Iris pigment epithelial cell (primary cell): Measurements from ENCODE around the gene SARS2.
"Not testable (repeated sequence)": the region's sequence is repeated elsewhere in the genome, so short reads cannot be mapped to it uniquely, and the experiment has no call there.

Experiments used
- DNase-seq: peaks from one replicate; pipeline ENCODE4 v3.0.0-alpha.2; 2011; ENCODE audit warnings: low read depth

SARS2 gene

DNA sequence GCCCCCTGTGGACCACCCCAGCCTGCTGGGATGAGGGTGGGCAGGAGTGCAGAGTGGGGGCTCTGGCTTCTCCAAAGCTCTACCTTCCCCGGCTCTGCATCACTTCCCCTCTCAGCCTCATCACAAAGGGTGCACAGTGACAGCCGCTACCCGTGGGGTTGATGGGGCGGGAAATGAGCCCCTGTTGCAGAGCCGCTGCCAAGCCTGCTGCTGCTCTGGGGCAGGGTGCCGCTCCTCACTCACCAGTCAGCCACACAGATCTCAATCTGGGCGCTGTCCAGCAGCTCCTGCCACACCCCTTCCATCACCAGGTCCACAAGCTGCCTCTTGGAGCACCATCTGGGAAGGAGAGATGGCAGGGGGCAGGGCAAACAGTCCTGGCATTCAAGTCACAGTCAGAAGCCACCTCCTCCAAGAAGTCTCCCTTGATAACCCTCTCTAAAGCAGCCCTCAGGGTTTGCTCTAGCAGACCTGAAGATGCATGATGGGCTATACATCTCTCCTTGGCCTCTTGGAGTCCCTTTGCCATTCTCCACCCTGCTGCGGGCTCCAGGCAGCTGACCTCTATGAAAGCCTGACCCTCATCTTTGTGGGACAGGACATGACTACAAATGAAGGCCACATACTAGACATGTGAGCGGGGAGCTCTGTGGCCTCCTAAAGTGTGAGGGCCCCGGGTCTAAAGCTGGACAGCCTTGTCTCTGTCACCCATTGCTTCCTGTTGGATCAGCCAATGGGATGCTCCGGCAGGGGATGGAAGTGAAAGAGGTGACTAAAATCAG, 15.9 kb upstream of the SARS2 start:
- no peak for DNase-seq

GRCh38 chr19:38945562-38946228, 15.1 kb upstream of the SARS2 start:
- DNase-seq = no peak

GRCh38 chr19:38944981-38945506, 14.5 kb upstream of the SARS2 start:
- DNase-seq = no peak

DNA sequence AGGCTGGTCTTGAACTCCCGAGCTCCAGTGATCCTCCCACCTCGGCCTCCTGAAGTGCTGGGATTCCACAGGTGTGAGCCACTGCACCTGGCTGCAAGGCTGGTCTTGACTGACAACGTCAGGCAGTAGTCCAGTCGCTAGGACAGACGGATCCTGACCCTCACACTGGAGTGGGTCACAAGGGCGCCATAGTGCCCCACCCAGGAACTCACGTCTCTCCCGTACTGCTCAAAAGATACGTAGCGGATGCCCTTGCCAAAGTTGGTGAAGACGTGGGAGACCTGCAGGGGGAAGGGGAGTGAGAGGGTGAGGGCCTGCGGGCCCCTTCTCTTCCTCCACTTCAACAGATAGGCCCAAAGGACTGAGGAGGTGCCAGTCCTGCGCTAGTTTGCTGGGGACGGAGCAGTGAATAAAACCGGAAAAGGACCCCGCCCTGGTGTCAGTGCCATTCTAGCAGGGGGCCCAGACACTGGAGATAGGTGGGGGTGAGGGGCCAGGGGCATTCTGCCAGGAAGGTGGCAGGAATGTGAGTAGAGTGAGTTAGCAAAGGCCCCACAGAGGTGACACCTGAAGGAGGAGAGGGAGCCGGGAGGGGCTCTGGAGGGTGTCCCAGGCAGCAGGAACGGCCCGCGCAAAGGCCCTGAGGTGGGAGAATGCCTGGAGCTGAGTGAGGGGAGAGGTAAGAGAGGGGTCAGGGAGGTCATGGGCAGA, 12.1 kb upstream of the SARS2 start:
- no peak for DNase-seq

- DNase-seq = no peak
Measured at GRCh38 chr19:38941979-38942378, 11.4 kb upstream of the SARS2 start.

GRCh38 chr19:38941466-38941865, 10.9 kb upstream of the SARS2 start:
- not testable (repeated sequence) for DNase-seq

DNA sequence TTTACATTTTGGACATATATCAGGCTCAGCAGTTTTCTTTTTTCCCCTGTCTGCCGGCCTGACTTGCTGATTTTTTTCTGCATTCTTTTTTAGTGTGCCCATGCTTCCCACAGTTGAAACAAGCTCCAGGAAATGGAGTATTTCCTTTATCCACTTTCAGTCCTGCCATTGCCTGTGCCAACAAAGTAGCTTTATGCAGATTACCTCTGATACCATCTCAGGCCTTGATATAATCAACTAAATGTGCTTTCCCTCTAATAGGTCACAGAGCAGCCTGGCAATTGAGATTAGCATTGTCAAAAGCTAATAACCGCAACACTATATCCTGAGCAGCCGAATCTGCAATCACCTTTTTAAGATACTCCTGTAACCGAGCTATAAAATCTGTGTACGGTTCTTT, 9.4 kb upstream of the SARS2 start:
- DNase-seq = no peak

GRCh38 chr19:38933544-38933943, 3.0 kb upstream of the SARS2 start:
- DNase-seq = no peak

DNA sequence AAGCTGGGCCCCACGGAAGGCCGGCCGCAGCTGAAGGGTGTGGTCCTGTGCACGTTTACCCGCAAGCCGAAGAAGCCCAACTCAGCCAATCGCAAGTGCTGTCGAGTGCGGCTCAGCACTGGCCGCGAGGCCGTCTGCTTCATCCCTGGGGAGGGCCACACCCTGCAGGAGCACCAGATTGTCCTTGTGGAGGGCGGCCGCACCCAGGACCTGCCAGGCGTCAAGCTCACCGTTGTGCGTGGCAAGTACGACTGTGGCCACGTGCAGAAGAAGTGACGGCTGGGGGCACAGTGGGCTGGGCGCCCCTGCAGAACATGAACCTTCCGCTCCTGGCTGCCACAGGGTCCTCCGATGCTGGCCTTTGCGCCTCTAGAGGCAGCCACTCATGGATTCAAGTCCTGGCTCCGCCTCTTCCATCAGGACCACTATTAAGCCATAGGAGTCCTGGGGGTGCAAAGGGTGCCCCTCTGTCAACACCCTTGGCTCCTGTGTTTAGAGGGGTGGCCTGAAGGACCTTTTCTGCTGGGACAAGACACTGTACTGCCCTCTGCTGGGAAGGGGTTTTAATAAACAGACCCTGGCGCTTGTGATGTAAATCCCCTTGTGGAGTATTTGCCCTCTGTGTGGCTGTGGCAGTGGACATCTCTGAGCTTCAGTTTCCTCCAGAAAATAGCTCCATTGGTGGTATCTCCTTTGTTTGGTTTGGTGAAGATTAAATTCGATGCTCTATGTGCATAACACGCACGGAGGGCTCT, 2.0 kb upstream of the SARS2 start:
- peak; percentile 53 for DNase-seq

GRCh38 chr19:38931521-38931793, 894 bp upstream of the SARS2 start:
- no peak for DNase-seq

DNA sequence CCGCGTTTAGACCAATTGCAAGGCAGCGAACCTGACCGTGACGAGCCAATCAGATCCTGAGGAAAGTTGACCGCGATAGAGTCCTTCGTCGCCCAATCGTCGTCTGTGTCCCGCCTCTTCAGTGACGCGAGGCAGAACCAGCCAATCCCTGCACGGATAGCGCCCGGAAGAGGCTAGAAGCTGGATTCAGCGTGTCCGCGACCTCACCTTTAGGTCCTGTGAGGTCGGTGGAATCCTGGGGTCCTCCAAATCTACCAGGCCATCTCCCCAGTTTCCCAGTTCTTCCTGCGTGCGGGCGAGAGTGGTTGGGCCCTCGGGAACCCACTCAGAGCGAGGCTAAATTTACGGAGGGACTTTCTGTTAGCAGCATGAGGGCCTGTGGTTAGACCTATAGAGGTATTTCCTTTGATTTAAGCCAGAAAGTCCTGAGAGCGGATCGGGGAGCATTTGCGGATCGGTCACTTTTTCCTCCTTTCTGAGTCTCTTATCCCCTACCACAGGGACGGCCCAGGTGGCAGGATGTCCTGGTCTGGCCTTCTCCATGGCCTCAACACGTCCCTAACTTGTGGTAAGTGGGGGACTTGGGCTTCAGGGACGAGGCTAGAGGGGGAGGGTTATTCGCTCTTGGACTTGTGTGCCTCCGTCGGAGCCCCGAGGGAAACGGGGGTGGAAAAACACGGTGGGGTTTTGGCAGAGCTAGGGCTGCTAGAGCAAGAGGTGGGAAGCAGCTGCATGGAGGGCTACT, 385 bp upstream of the SARS2 start, which contains the start of gene MRPS12:
Gene MRPS12, plus strand, starts transcription at position 169 of the 745 bp plus-strand sequence. Its CDS starts 351 bp downstream, at position 520.
- peak; percentile 99 for DNase-seq

DNA sequence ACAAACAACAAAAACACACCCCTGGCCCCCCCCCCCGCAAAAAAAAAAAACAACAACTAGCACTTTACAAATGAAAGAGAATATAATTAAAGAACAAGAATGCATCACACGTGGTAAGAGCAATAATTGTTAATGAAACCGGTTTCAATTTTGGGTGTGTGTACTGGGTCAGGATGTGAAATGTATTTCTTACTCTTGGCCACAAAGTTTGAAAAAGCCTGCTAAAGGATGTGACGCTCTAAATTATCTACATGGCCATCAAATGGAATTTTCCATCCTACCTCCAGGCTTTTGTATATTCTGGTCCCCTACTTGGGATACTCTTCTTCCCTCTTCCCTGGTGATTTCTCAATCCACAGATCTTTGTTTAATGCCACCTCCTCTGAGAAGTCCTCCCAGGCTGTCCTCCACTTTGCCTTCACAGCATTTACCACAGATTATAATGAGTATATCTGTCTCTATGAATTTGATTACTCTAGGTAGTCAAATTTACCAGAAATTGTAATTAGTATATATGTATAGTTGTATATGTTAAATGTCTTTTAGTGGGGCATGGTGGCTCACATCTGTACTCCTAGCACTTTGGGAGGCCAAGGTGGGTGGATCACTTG, 2.1 kb downstream of the SARS2 start:
- DNase-seq = no peak

DNA sequence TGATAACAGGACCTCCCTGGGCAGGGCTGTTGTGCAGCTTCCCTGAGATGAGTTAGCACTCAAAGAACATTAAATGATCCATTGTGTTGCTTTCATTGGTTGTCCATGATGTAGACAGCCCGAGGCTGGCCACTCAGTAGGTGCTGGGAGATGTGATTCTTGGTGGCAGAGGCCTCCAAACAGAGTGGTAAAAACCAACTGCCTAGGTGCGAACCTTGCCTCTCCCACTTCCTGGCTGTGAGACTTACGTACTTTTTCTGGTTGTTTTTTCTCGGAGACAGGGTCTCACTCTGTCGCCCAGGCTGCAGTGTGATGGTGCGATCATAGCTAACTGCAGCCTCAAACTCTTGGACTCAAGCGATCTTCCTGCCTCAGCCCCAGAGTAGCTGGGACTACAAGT, 6.2 kb downstream of the SARS2 start:
- no peak for DNase-seq

DNA sequence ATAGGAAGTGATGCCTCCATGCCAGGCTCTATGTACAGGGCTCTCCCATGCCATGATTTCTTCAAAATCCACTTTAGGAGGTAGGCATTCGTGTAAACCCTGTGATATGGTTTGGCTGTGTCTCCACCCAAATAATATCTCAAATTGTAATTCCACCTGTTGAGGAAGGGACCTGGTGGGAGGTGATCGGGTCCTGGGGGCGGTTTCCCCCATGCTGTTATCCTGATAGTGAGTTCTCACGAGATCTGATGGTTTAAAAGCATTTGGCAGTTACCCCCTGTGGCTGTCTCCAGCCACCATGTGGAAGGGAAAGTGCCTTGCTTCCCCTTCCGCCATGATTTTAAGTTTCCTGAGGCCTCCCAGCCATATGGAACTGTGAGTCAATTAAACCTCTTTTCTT, 8.1 kb downstream of the SARS2 start:
- no peak for DNase-seq

- DNase-seq = no peak
Measured at GRCh38 chr19:38921420-38922274, 8.9 kb downstream of the SARS2 start.

DNA sequence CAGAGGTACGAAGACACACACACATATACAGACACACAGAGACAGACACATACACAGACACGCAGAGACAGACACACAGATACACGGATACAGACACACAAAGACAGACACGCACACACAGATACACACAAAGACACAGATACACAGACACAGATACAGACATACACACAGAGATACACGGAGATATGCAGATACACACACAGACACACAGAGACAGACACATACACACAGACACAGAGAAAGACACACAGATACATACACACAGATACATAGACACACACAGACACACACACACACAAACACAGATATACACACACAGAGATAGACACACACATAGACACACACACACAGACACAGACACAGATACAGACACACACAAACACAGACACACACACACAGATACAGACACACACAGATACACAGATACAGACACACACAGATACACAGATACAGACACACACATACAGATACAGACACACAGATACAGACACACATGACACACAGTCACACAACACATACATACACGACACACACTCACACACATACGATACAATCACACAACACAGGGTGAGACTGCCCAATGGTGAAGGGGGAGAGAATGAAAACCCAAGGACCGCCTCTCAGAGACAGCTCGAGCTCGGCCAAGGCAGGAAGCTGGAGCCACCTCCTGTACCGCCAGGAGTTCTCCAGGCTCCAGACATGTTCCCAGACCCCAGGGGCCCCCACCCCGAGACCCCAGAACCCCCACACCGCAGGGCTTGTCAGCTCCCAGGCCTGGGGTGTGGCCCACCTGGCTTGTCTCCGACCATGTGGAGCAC, 9.8 kb downstream of the SARS2 start:
- no peak for DNase-seq

- no peak for DNase-seq
Measured at GRCh38 chr19:38919837-38920601, 10.5 kb downstream of the SARS2 start.

DNA sequence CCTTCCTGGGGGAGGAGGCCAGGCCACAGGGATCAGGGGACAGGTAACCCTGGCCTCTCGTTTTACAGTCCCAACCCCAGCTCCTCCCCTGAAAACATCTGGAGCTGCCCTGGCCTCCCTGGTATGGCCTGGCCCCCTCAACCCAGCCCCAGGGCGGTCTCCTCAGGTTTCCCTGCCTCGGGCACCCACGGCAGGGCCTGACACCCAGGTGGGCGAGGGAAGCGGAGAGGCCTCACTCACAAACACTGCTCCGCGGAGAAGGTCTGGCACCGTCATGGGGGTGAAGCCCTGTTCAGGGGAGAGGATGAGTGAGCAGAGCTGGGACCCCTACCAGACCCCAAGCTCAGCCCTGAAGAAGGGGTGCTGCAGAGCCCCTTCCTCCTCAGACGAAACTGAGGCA, 12.0 kb downstream of the SARS2 start:
- no peak for DNase-seq
